Umbilical cord (tissue), 2 donors: ENCODE data around the gene ITGB6. TPM values are rescaled to one million over a fixed set of nuclear protein-coding genes. Genes with fewer than 3 reads are reported as not detected.
A peak's percentile ranks its signal among the peaks of the same experiment; 100 is the strongest.

Source experiments
- DNase-seq: peaks from one replicate; pipeline ENCODE4 v3.0.0-alpha.2; 2015; ENCODE audit warnings: low spot score
- total RNA-seq: library from RNA; depleted of rRNA; stranded (reverse); fragments of >200 nt; gene quantifications from one replicate; pipeline ENCODE4 v1.2.3, GENCODE V29; 2014; ENCODE audit warnings: low replicate concordance; ENCODE audit not compliant: insufficient read depth

Gene ITGB6
- total RNA-seq, 1 donor from 2014 or later = 19.0 TPM

- no peak for DNase-seq
Measured at GRCh38 chr2:160096409-160096808, 103.7 kb downstream of the ITGB6 start.

DNA sequence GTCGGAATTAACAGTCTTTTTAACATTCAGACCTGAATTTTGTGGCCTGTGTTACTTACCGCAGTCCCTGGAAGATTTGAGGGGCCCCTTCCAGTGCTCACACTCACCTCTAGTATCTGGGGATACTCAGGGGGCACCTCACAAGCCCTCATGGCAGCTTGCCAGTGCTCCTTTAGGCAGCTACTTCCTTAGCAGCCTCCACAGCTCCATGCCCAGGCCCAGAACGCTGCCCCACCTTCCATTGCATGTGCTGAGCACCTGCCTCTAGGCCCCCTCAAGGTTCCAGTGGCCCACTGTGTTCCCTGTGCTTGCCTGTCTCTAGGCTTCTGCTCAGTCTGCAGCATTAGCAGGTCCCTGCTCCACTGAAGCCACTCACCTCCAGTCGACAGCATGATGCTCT is 107.6 kb downstream of the ITGB6 start:
- DNase-seq = no peak

- DNase-seq = no peak
Measured at GRCh38 chr2:160091381-160091780, 108.7 kb downstream of the ITGB6 start.

DNA sequence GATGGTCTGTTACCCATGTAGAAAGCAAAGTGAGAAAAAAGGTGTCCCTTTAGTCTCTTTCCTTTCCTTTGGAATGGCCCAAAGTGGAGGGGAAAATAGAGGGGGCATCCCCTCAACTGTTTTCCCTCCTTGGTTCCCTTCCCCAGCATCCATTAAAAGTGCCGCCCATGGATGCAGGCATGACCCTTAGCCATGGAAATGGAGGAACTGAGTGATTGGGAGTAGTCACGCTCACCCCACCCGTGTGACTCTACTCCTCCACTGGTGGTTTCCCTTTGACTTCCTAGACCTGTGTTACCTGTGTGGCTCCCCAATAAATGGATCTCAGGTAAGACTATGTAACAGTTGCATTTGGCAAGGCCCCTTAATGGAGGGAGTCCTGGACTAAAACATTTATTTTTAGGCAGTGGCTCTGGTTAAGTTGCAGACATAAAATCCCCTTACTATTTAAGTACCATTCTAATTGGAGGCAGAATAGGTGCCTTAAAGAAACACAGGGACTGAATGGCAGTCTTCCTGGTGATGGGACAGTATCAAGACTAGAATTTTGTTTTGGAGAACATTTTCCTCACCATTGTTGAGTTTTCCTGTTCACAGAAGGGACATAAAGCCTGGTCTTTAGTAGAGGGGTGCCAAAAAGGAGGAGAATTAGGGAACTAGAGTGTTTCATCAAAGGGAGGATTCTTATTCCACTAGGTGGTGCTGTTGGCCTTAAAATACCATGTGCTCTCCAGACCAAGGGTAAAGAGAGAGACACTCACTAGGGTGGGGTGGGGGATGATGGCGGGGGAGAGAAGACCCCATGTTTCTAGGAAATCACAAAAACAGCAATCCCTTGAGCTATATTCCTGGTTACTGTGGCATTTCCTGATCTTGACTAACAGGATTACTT is 112.0 kb downstream of the ITGB6 start:
- DNase-seq = no peak

DNA sequence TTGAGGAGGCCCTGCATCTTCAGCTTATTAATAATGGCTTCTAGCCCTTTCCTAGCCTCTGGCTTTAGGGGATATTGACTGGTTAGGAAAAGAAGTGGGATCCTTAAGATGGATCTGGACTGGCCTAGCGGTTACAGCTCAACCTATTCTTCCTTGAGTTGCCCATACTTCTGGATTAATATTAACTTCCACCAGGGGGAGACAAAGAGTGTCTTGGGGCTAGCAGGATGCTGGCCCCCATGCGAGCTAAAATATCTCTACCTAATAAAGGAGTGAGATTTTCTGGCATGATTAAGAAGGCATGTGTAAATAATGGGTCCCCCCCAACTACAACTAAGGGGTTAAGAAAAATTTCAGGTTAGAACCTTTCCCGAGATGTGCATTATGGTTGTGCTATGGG is 114.4 kb downstream of the ITGB6 start:
- DNase-seq = no peak

- DNase-seq = no peak
Measured at GRCh38 chr2:160077912-160078810, 121.9 kb downstream of the ITGB6 start.

DNA sequence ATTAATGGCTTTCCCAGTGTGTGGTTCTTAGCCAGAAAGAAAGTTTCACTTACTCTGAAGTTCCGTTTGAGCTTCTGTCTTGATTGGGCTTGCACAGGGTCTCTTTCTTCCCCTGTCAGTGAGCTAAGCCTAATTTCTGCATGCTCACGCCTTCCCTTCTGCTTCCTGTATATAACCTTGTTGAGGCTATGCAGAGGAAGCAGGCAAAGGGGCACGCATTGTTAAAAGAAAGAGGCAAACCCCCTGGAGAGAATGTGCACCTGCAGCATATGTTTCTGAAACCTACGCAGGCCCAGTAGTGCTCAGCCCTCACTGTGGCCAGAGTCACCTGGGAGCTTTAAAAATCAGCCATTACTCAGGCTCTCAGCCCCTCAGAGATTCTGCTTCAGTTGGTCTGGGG is 123.2 kb downstream of the ITGB6 start:
- no peak for DNase-seq

- no peak for DNase-seq
Measured at GRCh38 chr2:160076241-160076640, 123.8 kb downstream of the ITGB6 start.

- DNase-seq = no peak
Measured at GRCh38 chr2:160075171-160075570, 124.9 kb downstream of the ITGB6 start.

DNA sequence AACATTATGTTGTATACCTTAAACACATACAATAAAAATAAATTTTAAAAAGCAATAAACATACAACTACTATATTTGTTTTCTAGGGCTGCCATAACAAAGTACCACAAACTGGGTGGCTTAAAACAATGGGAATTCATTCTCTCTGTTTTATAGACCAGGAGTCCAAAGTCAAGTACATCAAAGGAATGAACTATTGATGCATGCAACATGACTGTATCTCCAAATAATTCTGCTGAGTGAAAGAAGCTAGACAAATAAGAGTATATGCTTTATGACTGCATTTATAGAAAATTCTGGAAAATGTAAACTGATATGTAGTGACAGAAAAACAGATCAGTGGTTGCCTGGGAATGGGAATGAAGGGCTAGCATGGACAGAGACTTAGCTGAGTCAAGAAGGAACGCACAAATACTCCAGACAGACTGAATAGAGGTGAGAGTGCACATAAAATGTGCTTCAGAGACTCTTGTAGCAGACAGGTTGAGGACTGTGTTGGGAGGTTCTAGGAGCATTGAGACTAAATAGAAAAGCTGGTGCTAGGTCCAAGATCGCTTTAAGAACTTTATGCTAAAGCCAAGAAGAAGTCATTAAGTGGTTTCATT is 126.7 kb downstream of the ITGB6 start:
- no peak for DNase-seq

- DNase-seq = no peak
Measured at GRCh38 chr2:160068906-160069305, 131.2 kb downstream of the ITGB6 start.

GRCh38 chr2:160064916-160065315 is 135.2 kb downstream of the ITGB6 start:
- no peak for DNase-seq

DNA sequence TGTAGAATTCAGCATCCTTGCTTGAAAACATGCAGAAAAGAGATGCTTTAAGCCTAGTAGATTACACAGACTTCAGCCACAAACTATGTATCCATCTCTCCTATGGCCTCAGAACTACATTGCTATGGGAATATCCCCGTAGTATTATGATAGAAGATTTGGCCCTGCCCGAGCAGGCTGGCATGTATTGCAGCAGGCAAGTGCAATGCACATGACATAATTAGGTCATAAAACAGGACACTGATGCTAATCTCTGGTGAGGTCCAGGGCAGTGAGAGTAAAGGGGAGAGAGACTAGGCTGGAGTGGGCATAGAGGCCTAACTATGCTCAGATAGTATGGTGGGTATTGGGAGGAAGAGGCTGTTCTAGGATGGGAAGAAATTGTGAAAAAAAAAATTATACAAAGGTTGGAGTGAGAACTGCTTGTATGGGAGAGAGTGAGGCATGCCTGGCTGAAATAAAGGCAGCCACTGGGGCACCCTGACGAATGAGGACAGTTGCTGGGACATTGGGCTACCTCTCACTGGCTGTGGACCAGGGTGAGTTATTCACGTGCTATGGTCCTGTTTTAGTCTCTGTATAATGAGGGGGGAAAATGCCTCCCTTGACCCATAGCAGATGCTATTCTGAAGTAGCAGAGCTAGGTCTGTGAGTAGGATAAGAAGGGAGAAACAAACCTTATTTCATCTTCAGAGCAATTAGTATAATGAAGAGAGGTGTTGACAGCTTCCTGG is 136.0 kb downstream of the ITGB6 start:
- no peak for DNase-seq

- DNase-seq = no peak
Measured at GRCh38 chr2:160063271-160063670, 136.8 kb downstream of the ITGB6 start.

DNA sequence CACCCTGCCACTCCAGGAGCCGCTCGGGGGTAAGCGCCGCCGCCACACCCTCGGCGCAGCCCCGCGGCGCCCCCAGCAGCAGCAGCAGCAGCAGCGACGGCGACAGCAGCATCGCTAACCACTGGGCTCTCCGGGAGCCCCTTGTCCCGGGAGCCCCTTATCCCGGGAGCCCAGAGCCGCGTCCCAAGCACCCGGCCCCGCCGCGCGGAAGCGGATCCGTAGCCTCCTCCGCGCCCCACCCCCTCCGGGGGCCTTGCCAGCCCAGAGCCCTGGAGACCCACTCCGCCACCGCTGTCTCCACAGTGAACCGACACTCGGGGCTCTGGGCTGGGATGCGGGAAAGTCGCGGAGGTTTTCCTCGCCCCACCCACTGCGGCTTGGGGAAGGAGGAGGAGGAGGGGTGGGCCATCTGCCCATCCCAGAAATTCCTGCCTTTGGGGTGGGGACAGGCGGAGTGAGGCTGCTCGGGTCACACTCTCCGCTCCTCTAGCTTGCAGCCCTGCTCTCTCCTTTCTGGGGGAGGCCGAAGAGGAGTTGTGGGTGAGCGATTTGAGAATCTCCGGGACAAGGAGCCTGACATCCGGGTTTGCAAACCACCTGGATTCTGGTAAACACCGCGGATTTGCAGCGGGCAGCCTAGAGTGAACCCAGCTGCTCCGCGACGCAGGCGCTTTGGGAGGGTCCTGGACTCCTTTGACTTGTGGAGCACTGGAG is 137.6 kb downstream of the ITGB6 start, which contains the start of gene PLA2R1:
Gene PLA2R1, minus strand, starts transcription at position 324 of the 714 bp plus-strand sequence. Its CDS starts 212 bp downstream, at position 112.
- peak; percentile 68 for DNase-seq

DNA sequence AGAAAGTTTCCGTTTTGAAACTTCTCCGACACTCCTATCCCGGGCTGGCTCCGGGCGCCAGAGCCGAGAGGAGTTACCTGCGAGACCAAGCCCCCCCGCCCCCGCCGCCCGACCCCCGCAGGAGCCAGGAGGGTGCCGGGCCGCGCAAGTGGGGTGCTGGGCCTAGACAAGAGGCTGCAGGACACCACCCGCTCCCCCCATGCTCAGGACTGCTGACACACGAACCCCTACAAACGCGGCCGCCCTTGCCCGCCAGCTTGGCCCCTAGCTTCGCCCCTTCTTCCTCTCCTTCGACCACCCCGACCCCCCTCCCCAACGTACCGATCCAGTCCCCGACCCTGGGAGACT is 138.2 kb downstream of the ITGB6 start:
- DNase-seq = no peak

- DNase-seq = no peak
Measured at GRCh38 chr2:160061533-160061932, 138.5 kb downstream of the ITGB6 start.

DNA sequence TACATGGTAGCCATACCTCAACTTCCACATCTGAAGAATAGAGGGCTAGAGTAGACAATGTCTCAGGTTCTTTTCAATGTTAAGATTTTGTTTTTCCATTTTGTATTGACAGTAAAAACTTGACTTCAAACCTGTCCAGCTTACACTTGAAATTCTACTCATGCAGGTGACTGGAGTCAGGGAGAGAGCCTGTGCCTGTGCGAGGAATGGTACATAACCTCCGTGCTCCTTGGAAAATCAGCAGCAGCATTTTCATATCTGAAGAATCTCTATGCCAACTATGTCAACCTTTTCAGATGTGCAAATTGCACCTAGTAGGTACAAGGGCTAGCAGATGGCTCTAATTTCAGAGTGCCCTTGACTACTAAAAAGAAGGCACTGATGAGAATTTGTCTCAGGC is 139.8 kb downstream of the ITGB6 start:
- no peak for DNase-seq

DNA sequence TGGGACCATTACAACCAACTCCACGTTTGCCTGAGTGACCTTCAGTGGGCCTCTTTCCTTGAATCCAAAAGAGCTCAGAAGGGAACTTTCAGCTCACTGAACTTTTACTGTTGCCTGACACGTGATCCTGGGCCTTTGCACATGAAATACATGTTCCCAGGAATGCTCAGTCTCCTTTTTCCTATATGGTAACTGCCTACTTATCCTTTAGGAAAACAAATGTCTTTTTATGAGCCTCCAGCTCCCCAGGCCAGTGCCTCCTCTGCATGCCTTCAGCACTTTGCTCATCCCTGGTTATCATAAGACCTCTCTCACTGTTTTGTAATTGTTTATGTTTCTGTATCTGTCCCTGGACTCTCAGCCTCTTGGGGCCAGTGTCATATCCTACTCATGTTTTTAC is 142.7 kb downstream of the ITGB6 start:
- no peak for DNase-seq

DNA sequence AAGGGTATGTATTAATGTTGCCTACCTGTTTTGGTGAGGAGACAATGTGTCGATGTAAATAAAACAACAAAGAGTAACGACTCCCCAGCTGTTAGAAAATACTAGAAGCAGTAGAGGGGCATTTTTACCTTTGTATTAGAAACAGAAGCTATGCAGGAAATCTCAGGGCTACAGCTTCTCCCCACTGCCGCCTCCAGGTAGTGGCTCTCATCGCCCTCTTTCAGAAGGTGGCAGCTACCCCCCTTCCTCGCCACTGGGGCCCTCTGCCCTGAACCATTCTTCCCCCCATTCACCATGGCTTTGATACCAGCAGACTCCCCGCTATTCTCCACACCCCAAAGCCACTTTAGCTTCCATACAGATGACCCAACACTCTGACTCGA is 144.4 kb downstream of the ITGB6 start:
- no peak for DNase-seq
